OCI-LY7 (cell line): Measurements from ENCODE around the gene SHH. TPM values are rescaled to one million over a fixed set of nuclear protein-coding genes. Genes with fewer than 3 reads are reported as not detected.

Source experiments
- BruUV-seq: library from RNA; stranded (reverse); fragments of 400-500 nt; replicated peaks from 2 replicates; lab custom pipeline; 2021; lab: Mats Ljungman, UMichigan
- CTCF ChIA-PET: fragments of 300-600 bp; sonication (Branson Sonifier 250); formaldehyde crosslinking; loops from one replicate; lab custom pipeline; 2022; ENCODE audit warnings: antibody characterized with exemption; ENCODE audit not compliant: unreplicated experiment; lab: Charles Lee
- POLR2A ChIA-PET: fragments of 300-600 bp; sonication (Branson Sonifier 250); formaldehyde crosslinking; loops from one replicate; lab custom pipeline; 2022; ENCODE audit warnings: antibody characterized with exemption; lab: Charles Lee
- DNase-seq: peaks from one replicate; pipeline ENCODE4 v3.0.0-alpha.2; 2015; ENCODE audit warnings: low spot score
- H2AFZ ChIP-seq: fragments of 200-600 bp; sonication (generic), shearing (Covaris generic); 2 replicates; pipeline ENCODE4 v1.6.1; 2014; ENCODE audit warnings: mild to moderate bottlenecking, antibody characterized with exemption, low read length, moderate library complexity
- H3K27ac ChIP-seq: fragments of 200-600 bp; sonication (generic); 2 replicates; pipeline ENCODE4 v1.5.1; 2014; ENCODE audit warnings: mixed run types, low read depth, mild to moderate bottlenecking, moderate library complexity, low read length, inconsistent platforms; ENCODE audit not compliant: poor library complexity, severe bottlenecking
- H3K36me3 ChIP-seq: fragments of 200-600 bp; sonication (generic); 2 replicates; pipeline ENCODE4 v1.6.1; 2014; ENCODE audit warnings: mild to moderate bottlenecking, antibody characterized with exemption, low read length, moderate library complexity, mixed read lengths; ENCODE audit not compliant: insufficient read depth
- H3K4me1 ChIP-seq: fragments of 200-600 bp; sonication (generic); 2 replicates; pipeline ENCODE4 v1.5.1; 2014; ENCODE audit warnings: mild to moderate bottlenecking, low read length; ENCODE audit not compliant: insufficient read depth, poor library complexity, severe bottlenecking
- H3K4me2 ChIP-seq: fragments of 200-600 bp; sonication (generic); 2 replicates; pipeline ENCODE4 v1.6.1; 2014; ENCODE audit warnings: mild to moderate bottlenecking, low read length
- H3K4me3 ChIP-seq: fragments of 200-600 bp; sonication (generic); 2 replicates; pipeline ENCODE4 v1.5.1; 2014; ENCODE audit warnings: mild to moderate bottlenecking, low read depth, low read length; ENCODE audit not compliant: poor library complexity, severe bottlenecking
- H3K79me2 ChIP-seq: fragments of 200-600 bp; sonication (generic); 2 replicates; pipeline ENCODE4 v1.6.1; 2016; ENCODE audit warnings: low read depth, mild to moderate bottlenecking, low read length, moderate library complexity, mixed read lengths; ENCODE audit not compliant: insufficient read depth
- H3K9me2 ChIP-seq: fragments of 200-600 bp; sonication (generic); 2 replicates; pipeline ENCODE4 v1.6.1; 2016; ENCODE audit warnings: mild to moderate bottlenecking, low read length, mixed read lengths; ENCODE audit not compliant: insufficient read depth
- H3K9me3 ChIP-seq: fragments of 200-600 bp; sonication (generic); 2 replicates; pipeline ENCODE4 v1.6.1; 2014; ENCODE audit warnings: mild to moderate bottlenecking, mixed run types, low read length, mixed read lengths
- H4K20me1 ChIP-seq: fragments of 200-600 bp; sonication (generic); 2 replicates; pipeline ENCODE4 v1.6.1; 2014; ENCODE audit warnings: mild to moderate bottlenecking, antibody characterized with exemption, low read length, moderate library complexity, mixed read lengths; ENCODE audit not compliant: insufficient read depth
- EZH2phosphoT487 ChIP-seq: fragments of 200-600 bp; sonication (generic); IDR thresholded peaks from 2 replicates; pipeline ENCODE4 v1.6.1; 2018; ENCODE audit warnings: low read depth, borderline replicate concordance, mild to moderate bottlenecking, mixed run types, antibody characterized with exemption, low read length, moderate library complexity, mixed read lengths
- intact Hi-C: fragments of 100-400 bp; cut with micrococcal nuclease; formaldehyde crosslinking; loops from one replicate; pipeline ENCODE4 v1.10.0; 2022; ENCODE audit not compliant: unreplicated experiment
- total RNA-seq, 2 experiments: library from RNA; depleted of rRNA in 1 of 2; stranded (reverse); fragments of >200 nt in 1 of 2; shearing (Covaris generic) in 1 of 2; gene quantifications; 2 replicates each; pipeline ENCODE4 v1.2.3, GENCODE V29; 2014 to 2022
- TF ChIP-seq, protein P1 (sequence below): fragments of 200-600 bp; sonication (generic); conservative IDR thresholded peaks from 2 replicates; pipeline ENCODE4 v1.5.1; 2014; ENCODE audit warnings: mild to moderate bottlenecking, antibody characterized with exemption, low read length, moderate library complexity, mixed read lengths

SHH gene
- total RNA-seq, 2 experiments from 2014 or later: not detected

DNA sequence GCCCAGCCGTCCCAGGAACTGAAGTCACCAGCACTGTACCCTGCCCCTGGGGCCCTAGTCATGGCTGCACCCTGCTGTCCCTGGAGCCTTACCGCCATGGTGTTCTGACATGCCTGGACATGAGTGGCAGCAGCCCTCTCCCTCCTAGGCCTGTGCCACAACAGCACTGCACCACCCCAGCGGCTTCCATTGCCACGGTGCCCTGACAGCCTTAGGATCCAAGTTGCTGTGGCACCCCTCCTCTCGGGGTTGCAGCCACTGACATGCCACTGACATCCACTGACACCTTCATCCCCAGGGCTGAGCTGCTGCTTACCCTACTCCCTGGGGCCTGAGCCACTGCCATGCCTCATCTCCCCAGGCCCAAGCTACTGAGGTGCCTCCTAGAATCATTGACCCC lies 39.6 kb upstream of the SHH start:
- Histone ChIP-seq H3K9me3 (no peaks in the 10 kb centered on the region), H2AFZ (no peak overlapping the region), H3K4me1 (no peaks in the 10 kb centered on the region), H3K27ac (no peak overlapping the region), H3K79me2 (no peaks in the 10 kb centered on the region), H3K4me2 (no peak overlapping the region), H3K9me2 (no peaks in the 10 kb centered on the region), H3K36me3 (no peaks in the 10 kb centered on the region), H3K4me3 (no peak overlapping the region), H4K20me1 (no peaks in the 10 kb centered on the region)
- ChIA-PET POLR2A (no interaction called here), CTCF (no interaction called here)
- no peak for DNase-seq
- no peak for TF ChIP-seq EZH2phosphoT487
- TF ChIP-seq, protein P1, sequence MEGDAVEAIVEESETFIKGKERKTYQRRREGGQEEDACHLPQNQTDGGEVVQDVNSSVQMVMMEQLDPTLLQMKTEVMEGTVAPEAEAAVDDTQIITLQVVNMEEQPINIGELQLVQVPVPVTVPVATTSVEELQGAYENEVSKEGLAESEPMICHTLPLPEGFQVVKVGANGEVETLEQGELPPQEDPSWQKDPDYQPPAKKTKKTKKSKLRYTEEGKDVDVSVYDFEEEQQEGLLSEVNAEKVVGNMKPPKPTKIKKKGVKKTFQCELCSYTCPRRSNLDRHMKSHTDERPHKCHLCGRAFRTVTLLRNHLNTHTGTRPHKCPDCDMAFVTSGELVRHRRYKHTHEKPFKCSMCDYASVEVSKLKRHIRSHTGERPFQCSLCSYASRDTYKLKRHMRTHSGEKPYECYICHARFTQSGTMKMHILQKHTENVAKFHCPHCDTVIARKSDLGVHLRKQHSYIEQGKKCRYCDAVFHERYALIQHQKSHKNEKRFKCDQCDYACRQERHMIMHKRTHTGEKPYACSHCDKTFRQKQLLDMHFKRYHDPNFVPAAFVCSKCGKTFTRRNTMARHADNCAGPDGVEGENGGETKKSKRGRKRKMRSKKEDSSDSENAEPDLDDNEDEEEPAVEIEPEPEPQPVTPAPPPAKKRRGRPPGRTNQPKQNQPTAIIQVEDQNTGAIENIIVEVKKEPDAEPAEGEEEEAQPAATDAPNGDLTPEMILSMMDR: no peak
- no TSS peak for BruUV-seq
- intact Hi-C loops: no loop called here

- Histone ChIP-seq H2AFZ (no peak overlapping the region), H3K4me1 (no peaks in the 10 kb centered on the region), H3K27ac (no peak overlapping the region), H3K9me3 (no peaks in the 10 kb centered on the region), H3K36me3 (no peaks in the 10 kb centered on the region), H3K79me2 (no peaks in the 10 kb centered on the region), H4K20me1 (no peaks in the 10 kb centered on the region), H3K4me3 (no peak overlapping the region), H3K4me2 (no peak overlapping the region), H3K9me2 (no peaks in the 10 kb centered on the region)
- ChIA-PET CTCF (no interaction called here), POLR2A (no interaction called here)
- no TSS peak for BruUV-seq
- TF ChIP-seq, protein P1: no peak
- TF ChIP-seq EZH2phosphoT487: no peak
- DNase-seq: no peak
- intact Hi-C loops: no loop called here
Observed at GRCh38 chr7:155850766-155851678, 38.8 kb upstream of the SHH start.

- Histone ChIP-seq H4K20me1 (no peaks in the 10 kb centered on the region), H3K27ac (no peak overlapping the region), H2AFZ (no peak overlapping the region), H3K4me2 (no peak overlapping the region), H3K9me2 (no peaks in the 10 kb centered on the region), H3K4me1 (no peaks in the 10 kb centered on the region), H3K9me3 (no peaks in the 10 kb centered on the region), H3K4me3 (no peak overlapping the region), H3K36me3 (no peaks in the 10 kb centered on the region), H3K79me2 (no peaks in the 10 kb centered on the region)
- intact Hi-C loops: no loop called here
- TF ChIP-seq EZH2phosphoT487: no peak
- TF ChIP-seq, protein P1: no peak
- BruUV-seq: no TSS peak
- ChIA-PET POLR2A (no interaction called here), CTCF (no interaction called here)
- DNase-seq: no peak
Observed at GRCh38 chr7:155850001-155850436, 37.8 kb upstream of the SHH start.
